GM23338 (cell line): ENCODE results near the gene ODAM.

ENCODE experiments used
- CTCF ChIP-seq, 2 experiments: fragments of 200-600 bp in 1 of 2; sonication (generic) in 1 of 2; conservative IDR thresholded peaks; 2 replicates each; pipeline versions ENCODE4 v1.5.1 to v1.6.1; 2016 to 2017; ENCODE audit warnings: antibody characterized with exemption in 2 of 2, low read depth in 2 of 2, mild to moderate bottlenecking in 2 of 2, moderate library complexity in 1 of 2
- EZH2phosphoT487 ChIP-seq: fragments of 200-600 bp; sonication (generic); IDR thresholded peaks from one replicate; pipeline ENCODE4 v1.8.1; 2018; ENCODE audit warnings: antibody characterized with exemption; ENCODE audit not compliant: unreplicated experiment
- NANOG ChIP-seq: IDR thresholded peaks from 2 replicates; pipeline ENCODE4 v1.6.1; 2016; ENCODE audit warnings: antibody characterized with exemption, borderline replicate concordance
- POLR2AphosphoS5 ChIP-seq: IDR thresholded peaks from 2 replicates; pipeline ENCODE4 v1.6.1; 2016; ENCODE audit warnings: antibody characterized with exemption, low read depth
- ZNF462 ChIP-seq: fragments of 250-450 bp; sonication (Bioruptor Pico); IDR thresholded peaks from 2 replicates; pipeline ENCODE4 v1.5.0; 2020; ENCODE audit warnings: mild to moderate bottlenecking, moderate library complexity

- no peak for TF ChIP-seq CTCF (conservative IDR thresholded peaks at IDR 0.05; ENCODE audit: low read depth in 2 of 2)
- TF ChIP-seq ZNF462 (CRISPR knock-in tag), result no peak
- TF ChIP-seq POLR2AphosphoS5, result no peak
- no peak for TF ChIP-seq EZH2phosphoT487
- no peak for TF ChIP-seq NANOG
These were observed 3.9 kb upstream of the ODAM start for GRCh38 chr4:70191647-70192046.
